ENCODE results near the gene NFKB2.

NFKB2 gene

DNA sequence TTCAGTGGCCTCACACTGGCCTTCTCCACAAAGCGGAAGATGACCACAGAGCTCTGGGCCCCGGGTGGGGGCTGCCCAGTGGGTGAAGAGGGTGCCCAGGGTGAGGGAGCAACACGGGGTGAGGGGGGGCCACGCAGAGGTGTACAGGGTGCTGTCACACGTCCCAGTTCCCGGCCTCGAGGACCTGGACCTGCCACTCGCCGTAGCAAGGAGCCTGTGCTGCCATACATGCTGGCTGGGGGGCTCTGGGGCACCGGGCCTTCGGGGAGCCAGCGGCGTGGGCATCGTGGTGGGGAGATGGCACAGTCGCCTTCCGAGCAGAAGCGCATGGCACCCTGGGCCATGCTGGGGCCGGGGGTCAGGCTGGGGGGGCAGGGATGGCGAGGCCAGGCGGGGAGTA lies 21.2 kb downstream of the NFKB2 start:
- Histone ChIP-seq H3K4me3 (ENCODE audit: low read length in 2 of 2) (no peak overlapping the region), H3K4me1 (ENCODE audit: control insufficient read depth, insufficient read depth, low read length) (peaks cover 22% of the 10 kb centered on the region), H3K36me3 (ENCODE audit: control insufficient read depth in 2 of 2, insufficient read depth in 2 of 2, low read length in 2 of 2) (no peaks in the 10 kb centered on the region), H3K27me3 (ENCODE audit: control insufficient read depth in 1 of 2, insufficient read depth in 2 of 2, low read length in 2 of 2) (peaks cover 31 to 38% of the 10 kb centered on the region in 2 donors), H3K9me3 (ENCODE audit: control insufficient read depth in 2 of 2, low read length in 2 of 2) (no peaks in the 10 kb centered on the region), H3K9ac (ENCODE audit: low read length in 2 of 2) (no peak overlapping the region), H3K27ac (ENCODE audit: low read length) (no peak overlapping the region)

DNA sequence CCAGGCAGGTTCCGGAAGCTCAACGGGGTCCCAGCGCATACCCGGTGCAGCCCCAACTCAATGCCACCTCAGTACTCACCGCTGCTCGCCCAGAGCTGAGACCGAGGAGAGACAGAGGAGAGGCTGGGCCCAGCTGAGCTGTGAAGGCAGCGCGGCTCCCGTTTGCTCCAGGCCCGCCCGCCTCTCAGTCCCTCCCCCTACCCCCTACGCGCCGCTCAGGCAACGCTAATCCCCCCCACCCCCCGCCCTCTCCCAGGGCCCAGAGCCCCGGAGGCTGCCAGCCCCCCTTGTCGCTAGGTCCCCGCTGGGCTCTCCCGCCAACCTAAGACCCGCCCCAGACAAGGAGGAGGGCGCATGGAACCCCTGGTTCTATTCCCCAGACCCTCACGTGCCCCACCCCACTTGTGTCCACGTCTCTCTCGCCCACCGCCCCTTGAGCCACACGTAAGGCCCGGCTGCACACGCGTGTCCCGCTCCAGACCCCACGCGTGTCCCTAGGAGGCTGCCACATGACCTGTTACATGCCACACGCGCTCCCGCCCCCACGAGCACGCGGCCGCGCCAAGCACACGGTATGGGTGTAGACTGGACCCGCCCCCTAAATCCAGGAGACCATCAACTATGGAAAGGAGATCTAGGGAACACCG lies 23.2 kb downstream of the NFKB2 start, which contains the start of gene PSD:
Gene PSD (minus strand): TSS at position 164 of the 647 bp plus-strand sequence. CDS start 1,747 bp downstream, outside the sequence.
- Histone ChIP-seq H3K4me3 (ENCODE audit: low read length in 2 of 2) (peak within 1 kb of the TSS; percentile 90 to 91), H3K9ac (ENCODE audit: low read length in 2 of 2) (no peak within 1 kb of the TSS)

DNA sequence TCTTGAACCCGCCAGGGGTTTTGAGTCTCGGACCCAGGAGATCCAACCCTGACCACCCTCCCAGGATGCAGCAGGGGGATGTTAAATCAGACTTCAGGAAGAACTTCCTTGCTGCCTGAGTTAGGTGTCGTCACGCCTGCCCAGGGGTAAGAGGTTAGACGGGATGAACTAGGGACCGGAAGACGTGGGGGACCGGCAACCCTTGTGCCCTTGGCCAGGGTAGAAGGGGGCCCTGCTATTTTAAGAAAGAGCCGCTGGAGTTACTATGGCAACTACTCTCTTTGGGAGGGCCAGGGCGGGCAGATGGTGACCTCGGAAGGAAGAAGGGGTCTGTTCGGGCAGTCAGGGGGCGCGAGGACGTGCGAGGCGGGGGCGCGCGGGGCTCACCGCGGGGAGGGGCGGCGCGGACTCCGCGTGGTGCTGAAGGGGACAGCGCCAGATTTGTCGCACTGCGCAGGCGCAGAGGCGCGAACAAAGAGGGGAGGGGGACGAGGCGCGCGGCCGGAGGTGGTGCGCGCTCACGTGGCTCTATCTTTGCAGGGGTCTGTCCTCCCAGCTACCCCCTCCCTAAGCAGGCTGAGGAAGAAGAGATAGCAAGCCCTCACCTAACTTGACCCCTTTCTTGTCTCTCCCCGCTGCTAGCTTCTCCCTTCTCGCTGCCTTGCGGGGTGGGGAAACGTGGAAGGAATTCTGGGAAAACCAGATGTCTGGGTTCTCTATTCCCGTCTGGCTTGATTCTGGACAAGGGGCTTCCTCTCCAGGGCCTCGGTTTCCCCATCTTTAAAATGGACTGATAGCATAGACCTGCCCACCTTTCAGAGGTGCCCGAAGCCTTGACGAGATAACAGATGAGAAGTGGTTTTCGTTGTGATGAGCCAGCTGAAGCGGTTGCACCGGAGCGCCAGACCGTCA lies 24.0 kb downstream of the NFKB2 start:
- peak overlapping the region; percentile 95 for H3K27ac ChIP-seq (ENCODE audit: low read length)

More for the DNA sequence above, 23.2 kb downstream of the NFKB2 start, which contains the start of gene PSD:
- H3K27ac ChIP-seq (ENCODE audit: low read length): peak within 1 kb of the TSS; percentile 95
- H3K27me3 ChIP-seq (ENCODE audit: control insufficient read depth in 1 of 2, insufficient read depth in 2 of 2, low read length in 2 of 2): peaks cover 21 to 32% of the 10 kb centered on the region in 2 donors
- H3K4me1 ChIP-seq (ENCODE audit: control insufficient read depth, insufficient read depth, low read length): peaks cover 40% of the 10 kb centered on the region
- H3K9me3 ChIP-seq (ENCODE audit: control insufficient read depth in 2 of 2, low read length in 2 of 2): no peaks in the 10 kb centered on the region
- H3K36me3 ChIP-seq (ENCODE audit: control insufficient read depth in 2 of 2, insufficient read depth in 2 of 2, low read length in 2 of 2): peaks cover 5 to 7% of the 10 kb centered on the region in 2 donors

DNA sequence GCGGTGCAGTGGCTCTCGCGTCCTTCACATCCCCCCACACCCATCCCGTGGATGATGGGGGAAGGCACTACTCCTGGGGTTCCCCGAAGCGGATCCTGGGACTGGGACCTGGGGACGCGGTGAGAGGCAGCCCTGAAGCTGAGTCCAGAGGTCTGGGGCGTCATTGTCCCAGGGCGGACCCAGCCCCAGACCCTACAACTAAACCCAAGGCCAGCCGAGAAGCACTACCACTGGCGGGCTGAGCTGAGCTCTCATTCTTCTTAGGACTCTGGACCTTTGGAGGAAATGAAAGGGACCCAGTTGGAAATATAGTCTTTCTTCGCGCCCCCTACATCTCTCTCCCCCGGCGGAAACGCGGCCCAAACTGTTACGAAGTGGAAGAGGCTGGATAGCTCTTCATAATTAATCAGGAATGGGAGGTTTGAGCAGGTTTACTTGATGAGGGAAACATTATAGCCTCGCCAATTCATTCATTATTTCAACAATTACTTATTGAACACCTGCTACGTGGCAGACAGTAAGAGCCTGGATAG lies 24.7 kb downstream of the NFKB2 start:
- peak overlapping the region; percentile 90 to 91 for H3K4me3 ChIP-seq (ENCODE audit: low read length in 2 of 2)
- H3K9ac ChIP-seq (ENCODE audit: low read length in 2 of 2): peak overlapping the region; percentile 77 to 98
- H3K9me3 ChIP-seq (ENCODE audit: control insufficient read depth in 2 of 2, low read length in 2 of 2): no peaks in the 10 kb centered on the region
- H3K4me1 ChIP-seq (ENCODE audit: control insufficient read depth, insufficient read depth, low read length): peaks cover 40% of the 10 kb centered on the region
- H3K27me3 ChIP-seq (ENCODE audit: control insufficient read depth in 1 of 2, insufficient read depth in 2 of 2, low read length in 2 of 2): peaks cover 18 to 20% of the 10 kb centered on the region in 2 donors
- peaks cover 7 to 12% of the 10 kb centered on the region in 2 donors for H3K36me3 ChIP-seq (ENCODE audit: control insufficient read depth in 2 of 2, insufficient read depth in 2 of 2, low read length in 2 of 2)
- H3K27ac ChIP-seq (ENCODE audit: low read length): peak overlapping the region; percentile 95

More for the DNA sequence above, 24.0 kb downstream of the NFKB2 start:
- Histone ChIP-seq H3K4me3 (ENCODE audit: low read length in 2 of 2) (peak overlapping the region; percentile 90 to 91), H3K27me3 (ENCODE audit: control insufficient read depth in 1 of 2, insufficient read depth in 2 of 2, low read length in 2 of 2) (peaks cover 21 to 27% of the 10 kb centered on the region in 2 donors), H3K4me1 (ENCODE audit: control insufficient read depth, insufficient read depth, low read length) (peaks cover 40% of the 10 kb centered on the region), H3K9ac (ENCODE audit: low read length in 2 of 2) (peak overlapping the region; percentile 77 to 98), H3K36me3 (ENCODE audit: control insufficient read depth in 2 of 2, insufficient read depth in 2 of 2, low read length in 2 of 2) (peaks cover 7 to 12% of the 10 kb centered on the region in 2 donors), H3K9me3 (ENCODE audit: control insufficient read depth in 2 of 2, low read length in 2 of 2) (no peaks in the 10 kb centered on the region)

DNA sequence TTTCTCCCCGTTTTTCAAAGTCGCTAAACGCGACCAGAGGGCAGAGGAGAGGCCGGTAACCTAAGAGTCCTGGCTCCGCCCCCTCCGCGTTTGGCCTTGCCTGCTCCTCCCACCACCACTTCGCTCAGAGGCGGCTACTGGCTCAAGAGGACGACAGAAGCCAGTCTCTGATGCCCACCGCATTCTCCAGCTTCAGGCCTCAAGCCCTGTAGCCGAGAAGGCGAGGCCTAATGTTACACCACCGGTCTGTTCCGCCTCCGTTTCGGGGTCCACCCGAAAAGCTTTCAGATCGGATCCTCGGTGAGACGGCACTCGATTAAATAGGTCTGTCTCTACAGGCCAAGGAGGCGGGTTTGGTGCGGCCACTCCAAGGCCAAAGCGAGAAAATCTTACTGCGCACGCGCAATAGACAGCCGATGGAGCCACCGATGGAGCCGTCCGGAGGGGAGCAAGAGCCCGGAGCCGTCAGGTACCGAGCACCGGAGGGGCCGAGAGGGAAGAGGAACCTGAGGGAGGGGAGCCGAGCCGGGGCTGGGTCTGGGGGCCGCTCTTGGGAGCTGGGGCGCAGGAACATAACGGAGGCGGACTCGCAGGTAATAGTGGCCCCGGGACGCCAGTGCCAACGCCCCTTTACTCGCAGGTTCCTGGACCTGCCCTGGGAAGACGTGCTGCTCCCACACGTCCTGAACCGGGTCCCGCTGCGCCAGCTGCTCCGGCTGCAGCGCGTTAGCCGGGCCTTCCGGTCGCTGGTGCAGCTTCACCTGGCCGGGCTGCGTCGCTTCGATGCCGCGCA lies 25.4 kb downstream of the NFKB2 start, which contains the start of gene FBXL15:
Gene FBXL15 (plus strand): TSS at position 123 of the 793 bp plus-strand sequence. CDS start 294 bp downstream, at position 417.
- Histone ChIP-seq H3K9me3 (ENCODE audit: control insufficient read depth in 2 of 2, low read length in 2 of 2) (no peaks in the 10 kb centered on the region), H3K27ac (ENCODE audit: low read length) (peak within 1 kb of the TSS; percentile 95), H3K9ac (ENCODE audit: low read length in 2 of 2) (peak within 1 kb of the TSS; percentile 77 to 98), H3K36me3 (ENCODE audit: control insufficient read depth in 2 of 2, insufficient read depth in 2 of 2, low read length in 2 of 2) (peaks cover 7 to 12% of the 10 kb centered on the region in 2 donors), H3K4me3 (ENCODE audit: low read length in 2 of 2) (peak within 1 kb of the TSS; percentile 90 to 91), H3K4me1 (ENCODE audit: control insufficient read depth, insufficient read depth, low read length) (peaks cover 40% of the 10 kb centered on the region), H3K27me3 (ENCODE audit: control insufficient read depth in 1 of 2, insufficient read depth in 2 of 2, low read length in 2 of 2) (peaks cover 15 to 18% of the 10 kb centered on the region in 2 donors)

DNA sequence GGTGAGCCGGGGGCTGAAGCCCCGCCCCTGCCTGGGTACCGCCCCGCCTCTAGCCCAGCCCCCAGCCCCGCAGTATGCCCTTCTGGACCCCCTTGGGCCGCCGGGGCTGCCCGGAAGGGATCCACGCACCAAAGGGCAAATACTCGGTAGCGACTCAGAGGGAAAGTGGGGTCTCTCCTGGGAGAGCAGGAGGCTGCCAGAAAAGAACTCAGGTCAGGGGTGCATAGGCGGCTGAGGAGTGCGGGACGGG lies 25.9 kb downstream of the NFKB2 start:
- Histone ChIP-seq H3K9me3 (ENCODE audit: control insufficient read depth in 2 of 2, low read length in 2 of 2) (no peaks in the 10 kb centered on the region), H3K4me1 (ENCODE audit: control insufficient read depth, insufficient read depth, low read length) (peaks cover 40% of the 10 kb centered on the region), H3K36me3 (ENCODE audit: control insufficient read depth in 2 of 2, insufficient read depth in 2 of 2, low read length in 2 of 2) (peaks cover 7 to 12% of the 10 kb centered on the region in 2 donors), H3K27me3 (ENCODE audit: control insufficient read depth in 1 of 2, insufficient read depth in 2 of 2, low read length in 2 of 2) (peaks cover 10 to 13% of the 10 kb centered on the region in 2 donors), H3K9ac (ENCODE audit: low read length in 2 of 2) (peak overlapping the region; percentile 77 to 98), H3K4me3 (ENCODE audit: low read length in 2 of 2) (peak overlapping the region; percentile 90 to 91), H3K27ac (ENCODE audit: low read length) (peak overlapping the region; percentile 95)

DNA sequence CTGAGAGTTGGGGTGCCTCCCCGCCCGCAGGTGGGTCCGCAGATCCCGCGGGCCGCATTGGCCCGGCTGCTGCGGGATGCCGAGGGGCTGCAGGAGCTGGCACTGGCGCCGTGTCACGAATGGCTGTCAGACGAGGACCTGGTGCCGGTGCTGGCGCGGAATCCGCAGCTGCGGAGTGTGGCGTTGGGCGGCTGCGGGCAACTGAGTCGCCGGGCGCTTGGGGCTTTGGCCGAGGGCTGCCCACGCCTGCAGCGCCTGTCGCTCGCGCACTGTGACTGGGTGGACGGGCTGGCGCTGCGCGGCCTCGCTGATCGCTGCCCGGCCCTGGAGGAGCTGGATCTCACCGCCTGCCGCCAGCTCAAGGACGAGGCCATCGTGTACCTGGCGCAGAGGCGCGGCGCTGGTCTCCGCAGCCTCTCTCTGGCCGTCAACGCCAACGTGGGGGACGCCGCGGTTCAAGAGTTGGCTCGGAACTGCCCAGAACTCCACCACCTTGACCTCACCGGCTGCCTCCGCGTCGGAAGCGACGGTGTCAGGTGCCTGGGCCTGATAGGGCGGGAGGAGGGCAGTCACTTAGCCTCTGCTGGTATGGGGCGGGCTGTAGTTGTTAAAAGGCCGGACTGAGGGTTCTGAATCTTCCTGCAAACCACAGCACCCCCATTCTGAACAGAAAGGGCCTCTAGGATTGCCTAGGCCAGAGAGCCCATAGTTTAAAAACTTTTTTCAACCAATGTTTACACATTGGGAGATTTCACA lies 26.4 kb downstream of the NFKB2 start:
- Histone ChIP-seq H3K27me3 (ENCODE audit: control insufficient read depth in 1 of 2, insufficient read depth in 2 of 2, low read length in 2 of 2) (peaks cover 8 to 10% of the 10 kb centered on the region in 2 donors), H3K4me3 (ENCODE audit: low read length in 2 of 2) (peak overlapping the region; percentile 90 to 91), H3K9ac (ENCODE audit: low read length in 2 of 2) (peak overlapping the region; percentile 77 to 98), H3K4me1 (ENCODE audit: control insufficient read depth, insufficient read depth, low read length) (peaks cover 40% of the 10 kb centered on the region), H3K36me3 (ENCODE audit: control insufficient read depth in 2 of 2, insufficient read depth in 2 of 2, low read length in 2 of 2) (peaks cover 7 to 12% of the 10 kb centered on the region in 2 donors), H3K27ac (ENCODE audit: low read length) (peak overlapping the region; percentile 95), H3K9me3 (ENCODE audit: control insufficient read depth in 2 of 2, low read length in 2 of 2) (no peaks in the 10 kb centered on the region)

DNA sequence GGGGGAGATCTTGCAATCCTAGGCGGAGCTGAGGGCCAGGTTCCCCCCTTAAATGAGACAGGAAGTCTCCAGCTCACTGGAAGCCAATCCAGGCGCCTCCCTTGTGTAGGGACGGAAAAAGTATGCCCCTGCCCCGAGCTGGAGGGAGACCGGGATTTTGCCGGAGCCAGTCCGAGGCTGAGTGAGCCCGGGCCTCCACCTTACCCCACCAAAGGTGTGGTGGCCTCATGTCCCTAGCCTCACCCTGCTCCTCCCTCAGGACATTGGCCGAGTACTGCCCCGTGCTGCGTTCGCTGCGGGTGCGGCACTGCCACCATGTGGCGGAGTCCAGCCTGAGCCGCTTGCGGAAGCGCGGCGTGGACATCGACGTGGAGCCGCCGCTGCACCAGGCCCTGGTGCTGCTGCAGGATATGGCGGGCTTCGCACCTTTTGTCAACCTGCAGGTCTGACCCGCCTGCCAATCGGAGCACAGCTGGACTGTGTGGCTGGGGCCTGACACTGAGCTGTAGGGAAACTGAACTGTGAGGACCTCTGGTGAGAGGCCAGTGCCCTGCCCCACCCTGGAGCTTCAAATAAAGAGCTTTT lies 27.1 kb downstream of the NFKB2 start:
- peak overlapping the region; percentile 77 to 98 for H3K9ac ChIP-seq (ENCODE audit: low read length in 2 of 2)
- peaks cover 3 to 5% of the 10 kb centered on the region in 2 donors for H3K27me3 ChIP-seq (ENCODE audit: control insufficient read depth in 1 of 2, insufficient read depth in 2 of 2, low read length in 2 of 2)
- peak overlapping the region; percentile 95 for H3K27ac ChIP-seq (ENCODE audit: low read length)

DNA sequence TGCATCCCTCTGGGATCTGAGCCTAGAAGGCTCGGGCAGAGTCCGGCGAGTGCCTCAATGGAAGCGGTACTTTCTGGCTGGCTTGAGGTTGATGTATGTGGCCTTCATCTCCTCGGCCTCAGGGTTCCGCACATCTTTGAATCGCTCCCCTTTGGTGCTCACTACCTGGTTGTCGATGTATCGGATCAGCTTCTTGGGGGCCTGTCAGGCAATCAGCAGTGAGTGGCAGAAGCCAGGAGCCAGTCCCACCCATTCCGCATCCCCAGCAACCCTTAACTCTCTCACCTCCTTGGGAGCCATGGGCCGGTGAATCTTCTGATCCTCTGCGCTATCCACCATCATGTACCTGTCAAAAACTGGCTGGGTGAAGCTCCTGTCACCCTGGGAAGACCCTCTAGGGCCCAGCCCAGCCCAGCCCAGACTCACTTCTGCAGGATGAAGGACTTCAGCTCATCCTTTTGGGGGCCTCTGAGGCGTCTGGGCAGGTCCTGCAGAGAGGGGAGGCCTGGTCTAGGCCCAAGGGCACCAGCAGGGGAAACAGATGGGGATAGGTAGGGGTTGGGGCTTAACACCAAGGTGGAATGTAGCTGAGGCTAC lies 28.0 kb downstream of the NFKB2 start:
- Histone ChIP-seq H3K9me3 (ENCODE audit: control insufficient read depth in 2 of 2, low read length in 2 of 2) (no peaks in the 10 kb centered on the region), H3K9ac (ENCODE audit: low read length in 2 of 2) (peak overlapping the region in 1 of 2 donors; percentile 13), H3K27me3 (ENCODE audit: control insufficient read depth in 1 of 2, insufficient read depth in 2 of 2, low read length in 2 of 2) (peaks cover under 1% of the 10 kb centered on the region in 2 donors), H3K4me3 (ENCODE audit: low read length in 2 of 2) (peak overlapping the region in 1 of 2 donors; percentile 15), H3K27ac (ENCODE audit: low read length) (peak overlapping the region; percentile 46), H3K4me1 (ENCODE audit: control insufficient read depth, insufficient read depth, low read length) (peaks cover 40% of the 10 kb centered on the region), H3K36me3 (ENCODE audit: control insufficient read depth in 2 of 2, insufficient read depth in 2 of 2, low read length in 2 of 2) (peaks cover 7 to 12% of the 10 kb centered on the region in 2 donors)

More for the DNA sequence above, 27.1 kb downstream of the NFKB2 start:
- peaks cover 40% of the 10 kb centered on the region for H3K4me1 ChIP-seq (ENCODE audit: control insufficient read depth, insufficient read depth, low read length)
- H3K9me3 ChIP-seq (ENCODE audit: control insufficient read depth in 2 of 2, low read length in 2 of 2): no peaks in the 10 kb centered on the region
- H3K4me3 ChIP-seq (ENCODE audit: low read length in 2 of 2): peak overlapping the region; percentile 90 to 91
- H3K36me3 ChIP-seq (ENCODE audit: control insufficient read depth in 2 of 2, insufficient read depth in 2 of 2, low read length in 2 of 2): peaks cover 7 to 12% of the 10 kb centered on the region in 2 donors

Measured in stomach smooth muscle (tissue), 2 donors.